Fibroblast of peridontal ligament (primary cell): ENCODE data around the gene WDFY2.
A peak's percentile ranks its signal among the peaks of the same experiment; 100 is the strongest.

Experiments
- DNase-seq: peaks from one replicate; pipeline ENCODE4 v3.0.0-alpha.2; 2010; ENCODE audit errors: extremely low read depth

WDFY2 gene

DNA sequence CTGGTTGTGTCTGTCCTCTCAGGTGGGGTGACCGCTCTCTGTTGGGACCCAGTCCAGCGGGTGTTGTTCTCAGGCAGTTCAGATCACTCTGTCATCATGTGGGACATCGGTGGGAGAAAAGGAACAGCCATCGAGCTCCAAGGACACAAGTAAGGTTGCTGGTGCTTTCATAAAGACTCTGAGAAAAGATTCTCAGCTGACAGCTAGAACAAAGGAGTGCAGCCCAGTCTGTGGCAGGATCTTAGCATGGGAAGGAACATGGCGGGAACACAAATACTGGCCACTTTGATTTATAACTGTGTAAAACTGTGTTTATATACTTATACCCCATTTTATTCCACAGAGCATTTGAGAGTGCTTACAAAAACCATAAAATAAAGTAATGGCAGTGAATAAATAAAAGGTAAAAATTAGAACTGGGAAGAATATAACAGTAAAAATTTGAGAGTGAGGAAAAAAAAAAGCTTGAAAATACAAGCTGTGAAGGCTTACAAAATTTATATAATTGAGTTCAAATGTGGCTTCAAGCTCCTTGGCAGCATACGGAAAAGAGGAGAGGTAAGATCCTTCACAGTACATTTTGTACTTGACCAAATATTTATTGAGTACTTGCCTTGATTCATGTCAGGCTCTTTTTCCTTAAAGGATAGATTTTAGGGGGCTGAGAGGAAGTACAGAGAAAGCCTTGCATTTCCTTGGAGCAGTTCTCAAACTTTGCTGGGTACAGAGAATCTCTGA lies 154.9 kb downstream of the WDFY2 start:
- DNase-seq = no peak

DNA sequence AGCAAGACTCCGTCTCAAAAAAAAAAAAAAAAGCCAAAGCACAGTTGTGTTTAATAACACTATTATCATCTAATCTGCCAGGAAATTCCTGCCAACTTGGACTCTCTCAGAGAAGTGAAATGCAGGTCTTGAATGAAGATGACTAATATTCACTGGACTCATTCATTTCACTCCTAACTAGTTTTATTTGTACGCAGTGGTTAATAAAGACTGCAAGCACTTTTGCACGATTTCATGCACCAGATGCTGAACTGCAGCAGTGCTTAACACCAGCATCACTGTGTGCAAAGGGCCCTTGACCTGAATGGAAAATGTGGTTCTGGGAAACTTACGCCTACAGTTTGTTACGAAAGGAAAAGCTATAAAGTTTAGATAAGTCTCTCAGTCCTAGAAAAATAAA lies 156.4 kb downstream of the WDFY2 start:
- no peak for DNase-seq

DNA sequence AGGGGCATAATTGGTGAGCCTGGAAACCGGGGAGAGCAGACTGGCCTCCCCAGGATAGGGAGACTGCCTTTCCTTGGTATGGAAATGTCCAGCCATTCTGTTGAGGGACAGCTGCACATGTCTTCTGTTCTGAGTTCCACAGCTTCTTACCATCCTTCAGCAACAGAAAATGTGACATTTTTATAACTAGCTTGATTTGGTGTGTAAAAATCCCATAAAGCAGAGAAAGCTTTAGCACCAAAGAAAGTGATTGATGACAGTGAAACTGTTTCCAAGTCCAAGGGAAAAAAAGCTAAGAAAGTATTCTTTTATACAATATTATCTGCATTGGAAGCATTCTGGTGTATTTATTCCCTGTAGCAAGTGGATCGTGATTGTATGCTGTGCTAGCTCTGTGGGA lies 157.8 kb downstream of the WDFY2 start:
- no peak for DNase-seq

DNA sequence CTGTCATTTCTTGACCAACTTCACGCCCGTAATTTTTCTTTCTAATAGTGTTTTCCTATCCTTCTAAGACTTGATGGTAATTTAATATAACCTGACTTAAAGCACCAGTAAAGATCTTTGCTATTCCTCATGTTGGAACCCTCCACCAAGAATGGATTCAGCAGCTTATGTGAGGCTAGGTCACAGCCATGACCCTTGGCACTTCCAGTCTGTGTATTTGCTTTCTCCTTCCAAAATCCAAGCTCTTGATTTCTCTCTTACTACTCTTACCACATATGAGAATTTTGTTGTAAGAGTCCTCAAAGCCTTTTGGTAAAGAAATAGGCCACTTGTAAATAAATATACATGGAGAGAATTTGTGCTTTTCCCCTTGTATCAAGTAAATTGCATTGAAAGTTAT lies 158.3 kb downstream of the WDFY2 start:
- no peak for DNase-seq

DNA sequence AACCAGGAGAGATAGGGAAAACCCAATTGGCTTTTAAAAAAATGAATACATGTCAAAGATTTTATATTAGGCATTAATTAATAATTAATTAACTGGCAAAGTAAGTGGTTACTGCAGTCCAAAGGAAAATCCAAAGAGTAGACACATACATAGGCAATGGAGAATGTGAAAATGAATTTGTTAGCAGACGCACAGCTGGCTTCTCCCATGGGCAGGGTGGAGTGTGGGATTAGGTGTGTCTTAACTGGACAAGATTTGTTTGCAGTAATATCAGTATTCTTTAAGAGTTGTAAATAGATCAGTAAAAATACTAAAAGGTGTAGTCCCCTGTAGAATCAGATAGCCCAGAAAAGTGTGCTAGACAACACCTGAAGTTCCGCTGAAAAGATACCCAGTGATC lies 161.0 kb downstream of the WDFY2 start:
- DNase-seq = no peak

DNA sequence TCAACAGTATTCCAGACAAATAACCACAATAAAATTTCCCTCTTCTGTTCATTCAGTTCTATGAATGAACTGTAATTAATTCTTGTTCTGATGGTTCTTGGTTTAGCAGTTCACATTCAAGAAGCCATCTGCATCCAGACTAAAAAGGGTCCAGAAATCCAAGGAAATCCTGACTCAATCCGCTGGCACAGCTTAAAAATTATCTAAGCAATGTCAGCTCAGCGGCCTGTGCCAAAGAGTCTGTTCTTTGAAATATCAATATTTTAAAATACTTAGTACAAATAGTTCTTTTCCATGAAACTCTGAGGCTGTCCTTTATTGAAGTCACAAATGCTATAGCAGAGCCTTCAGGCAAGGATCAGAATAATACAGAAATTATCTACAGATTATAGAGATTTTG lies 162.5 kb downstream of the WDFY2 start:
- no peak for DNase-seq

DNA sequence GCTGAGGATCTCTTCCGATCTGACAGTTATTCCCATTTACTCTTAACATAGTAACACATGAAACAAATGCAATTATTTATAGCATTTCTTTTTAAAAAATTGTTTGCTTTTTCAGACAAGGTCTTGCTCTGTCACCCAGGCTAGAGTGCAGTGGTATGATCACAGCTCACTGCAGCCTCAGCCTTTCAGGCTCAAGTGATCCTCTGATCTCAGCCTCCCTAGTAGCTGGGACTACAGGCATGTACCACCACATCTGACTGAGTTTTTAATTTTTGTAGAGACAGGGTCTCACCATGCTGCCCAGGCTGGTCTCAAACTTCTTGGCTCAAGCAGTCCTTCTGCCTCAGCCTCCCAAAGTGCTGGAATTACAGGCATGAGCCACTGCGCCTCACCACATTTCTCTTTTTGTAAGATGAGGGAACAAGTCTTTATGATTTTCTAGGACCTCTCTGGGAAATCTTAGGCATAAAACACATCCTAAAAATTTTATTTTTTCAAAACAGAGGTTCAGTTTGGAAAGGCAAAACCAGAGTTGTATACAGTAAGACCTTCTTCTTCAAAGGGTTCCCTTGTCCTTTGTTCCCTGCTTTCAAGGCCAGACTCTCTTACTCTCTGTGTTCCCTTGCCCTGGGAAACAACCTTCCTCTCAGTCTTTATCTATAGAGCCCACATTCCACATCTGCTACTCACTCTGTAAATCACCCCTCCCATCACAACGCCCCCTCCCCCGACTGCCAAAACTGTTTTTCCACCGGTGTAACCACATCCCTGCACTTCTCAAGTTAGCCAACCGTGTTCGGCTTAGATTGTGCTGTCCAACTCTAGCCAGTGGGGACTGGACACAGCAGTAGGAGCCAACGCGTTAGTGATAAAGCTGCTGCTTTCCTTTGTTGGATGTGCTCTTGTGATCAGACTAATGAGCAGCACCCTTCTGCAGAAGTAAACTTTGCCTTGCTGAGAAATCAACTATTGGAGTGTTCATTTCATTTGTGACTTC lies 163.5 kb downstream of the WDFY2 start:
- no peak for DNase-seq

DNA sequence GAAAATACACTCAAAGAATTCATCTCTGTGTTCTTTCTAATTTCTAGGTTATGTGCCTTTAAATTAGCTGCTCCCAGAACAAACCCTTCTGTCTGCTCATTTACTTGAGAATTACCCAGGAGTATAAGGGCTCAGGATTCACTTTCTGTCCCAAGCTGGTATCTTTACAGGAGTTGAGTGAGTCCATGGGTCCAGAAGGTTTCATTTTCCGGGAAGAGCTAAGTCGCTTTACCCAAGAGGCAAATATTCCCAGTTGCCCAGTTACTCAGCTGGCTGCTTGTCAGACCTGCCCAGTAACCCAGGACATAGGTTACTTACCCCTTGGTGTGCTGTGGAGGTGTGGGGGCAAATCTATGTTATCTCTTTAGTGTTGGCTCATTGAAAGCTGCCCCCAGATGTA lies 172.4 kb downstream of the WDFY2 start:
- no peak for DNase-seq

DNA sequence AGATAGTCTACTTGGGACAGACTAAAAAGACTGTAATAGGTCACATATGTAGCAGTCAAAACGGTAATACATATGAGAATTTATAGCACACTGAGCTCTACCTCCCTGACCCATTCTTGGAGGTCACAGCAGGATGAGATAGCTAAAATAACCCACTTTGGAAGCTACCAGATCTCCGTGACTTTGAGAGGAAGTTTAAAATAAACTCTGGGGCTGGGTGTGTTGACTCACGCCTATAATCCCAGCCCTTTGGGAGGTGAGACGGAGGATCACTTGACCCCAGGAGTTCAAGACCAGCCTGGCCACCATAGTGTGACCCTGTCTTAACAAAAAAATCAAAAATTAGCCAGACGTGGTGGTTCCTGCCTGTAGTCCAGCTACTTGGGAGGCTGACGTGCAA lies 174.4 kb downstream of the WDFY2 start:
- no peak for DNase-seq

DNA sequence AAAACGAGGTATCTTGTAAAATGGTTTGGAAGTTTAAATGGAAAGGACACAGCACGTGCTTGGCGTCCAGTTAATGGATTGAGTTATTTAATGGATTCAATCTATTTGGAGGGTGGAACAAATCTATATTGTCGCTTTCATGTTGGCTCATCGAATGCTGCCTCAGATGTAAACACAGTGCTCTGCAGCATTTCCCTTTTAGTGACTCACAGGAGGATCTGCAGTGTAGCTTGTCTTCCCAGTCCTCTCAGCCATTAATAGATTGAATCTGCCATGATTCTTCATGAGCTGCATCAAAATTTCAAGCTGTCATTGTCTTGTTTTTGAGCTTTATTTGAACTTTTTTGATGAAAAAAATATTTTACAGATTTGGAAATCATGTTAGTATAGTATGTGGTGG lies 175.0 kb downstream of the WDFY2 start:
- peak; percentile 44 for DNase-seq

DNA sequence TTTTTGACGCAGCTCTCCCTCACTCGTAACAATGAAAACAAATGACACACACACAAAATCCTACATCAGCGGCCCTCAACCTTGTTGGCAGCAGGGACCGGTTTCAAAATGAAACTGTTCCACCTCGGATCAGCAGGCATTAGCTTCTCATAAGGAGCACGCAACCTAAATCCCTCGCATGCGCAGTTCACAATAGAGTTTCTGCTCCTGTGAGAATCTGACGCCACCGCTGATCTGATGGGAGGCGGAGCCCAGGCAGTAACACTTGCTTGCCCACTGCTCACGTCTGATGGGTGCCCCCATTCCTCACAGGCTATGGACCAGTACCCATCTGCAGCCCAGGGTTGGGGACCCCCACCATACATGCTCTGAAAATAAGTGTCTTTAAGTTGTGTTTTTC lies 176.3 kb downstream of the WDFY2 start:
- DNase-seq = peak; percentile 71

DNA sequence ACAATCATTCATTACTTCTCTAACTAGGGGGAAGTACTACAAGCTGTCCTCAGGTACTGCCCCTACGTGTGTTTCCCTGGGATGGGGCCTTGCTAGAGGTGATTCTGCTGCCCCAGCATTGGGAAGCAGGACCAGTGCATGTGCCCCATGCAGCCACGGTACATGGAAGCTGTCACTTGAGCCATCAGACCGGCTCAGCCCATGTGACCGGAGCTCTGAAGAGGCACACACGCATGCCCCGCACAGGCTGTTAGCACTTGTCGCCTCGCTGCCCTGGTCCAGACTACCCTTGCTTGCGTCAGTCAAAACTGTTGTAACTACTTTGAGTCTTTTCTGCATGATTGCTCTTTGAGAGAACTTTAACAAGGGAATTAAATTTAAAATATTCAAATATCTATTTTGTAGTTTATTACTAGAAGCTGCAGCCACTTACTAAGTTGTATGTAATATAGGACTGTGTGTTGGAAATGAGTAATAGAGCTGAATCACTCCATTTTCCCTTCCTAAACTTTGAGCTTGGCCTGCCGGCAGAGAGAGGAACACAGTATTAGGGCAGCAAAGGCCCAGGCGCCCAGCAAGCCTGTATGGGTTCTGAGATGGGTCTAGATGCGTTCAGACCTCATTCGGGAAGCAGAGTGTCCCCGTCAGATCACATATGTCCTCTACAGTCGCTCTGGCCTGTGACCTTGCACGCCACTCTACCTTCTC lies 177.5 kb downstream of the WDFY2 start:
- peak; percentile 26 for DNase-seq

DNA sequence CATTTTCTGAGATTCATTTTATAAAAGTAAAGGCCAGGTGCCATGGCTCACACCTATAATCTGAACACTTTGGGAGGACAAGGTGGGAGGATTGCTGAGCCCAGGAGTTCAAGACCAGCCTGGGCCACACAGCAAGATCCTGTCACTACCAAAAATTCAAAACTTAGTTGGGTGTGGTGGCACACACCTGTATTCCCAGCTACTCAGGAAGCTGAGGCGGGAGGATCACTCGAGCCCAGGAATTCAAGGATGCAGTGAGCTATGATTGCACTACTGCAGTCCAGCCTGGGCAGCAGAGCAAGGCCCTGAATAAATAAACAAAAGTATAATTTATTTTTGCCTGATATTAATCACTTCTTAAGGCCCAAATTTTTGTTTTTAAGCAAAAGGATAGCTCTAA lies 179.2 kb downstream of the WDFY2 start:
- DNase-seq = no peak

DNA sequence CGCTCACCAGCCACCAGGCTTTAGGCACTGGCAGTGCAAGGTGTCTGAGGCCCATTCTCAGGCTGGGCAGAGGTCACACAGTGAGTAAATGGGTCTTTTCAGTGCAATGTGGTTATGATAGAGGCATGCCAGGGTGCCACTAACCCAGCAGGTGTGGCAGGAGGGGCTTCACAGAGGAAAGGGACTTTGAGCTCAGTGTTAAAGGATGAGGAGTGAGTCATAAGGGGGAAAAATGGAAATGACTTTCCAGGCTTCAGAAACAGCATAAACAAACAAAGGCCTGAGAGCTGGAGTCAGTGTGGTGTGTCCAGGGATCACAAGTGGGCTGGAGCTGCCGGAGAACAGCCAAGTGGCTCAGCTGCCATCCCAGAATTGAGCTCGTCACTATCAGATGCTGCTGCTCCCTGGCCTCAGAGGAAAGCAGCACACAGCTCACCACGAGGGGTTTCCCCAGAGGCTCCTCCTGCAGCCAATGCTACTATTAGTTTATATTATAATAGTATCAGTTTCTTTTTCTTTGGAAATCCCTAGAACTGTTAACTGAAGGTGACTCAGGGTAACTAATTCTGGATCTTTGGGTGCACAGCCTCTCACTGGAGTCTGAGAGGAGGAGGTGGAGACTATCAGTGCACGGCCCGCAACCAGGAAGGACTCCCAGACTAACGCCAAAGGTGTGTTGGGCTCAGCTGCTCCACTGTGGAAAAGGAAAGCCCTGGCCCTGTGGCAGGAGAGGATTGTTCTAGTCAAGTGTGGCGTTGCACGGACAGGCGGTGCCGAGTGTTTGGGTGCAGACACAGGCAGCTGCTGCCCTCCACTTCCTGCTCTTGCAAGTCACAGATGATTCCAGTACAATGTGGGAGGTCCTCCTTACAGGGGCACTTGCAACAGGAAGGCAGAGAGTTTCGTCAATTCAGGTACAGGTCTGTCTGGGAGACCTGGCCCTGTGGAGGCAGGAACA lies 180.2 kb downstream of the WDFY2 start:
- peak; percentile 89 for DNase-seq

DNA sequence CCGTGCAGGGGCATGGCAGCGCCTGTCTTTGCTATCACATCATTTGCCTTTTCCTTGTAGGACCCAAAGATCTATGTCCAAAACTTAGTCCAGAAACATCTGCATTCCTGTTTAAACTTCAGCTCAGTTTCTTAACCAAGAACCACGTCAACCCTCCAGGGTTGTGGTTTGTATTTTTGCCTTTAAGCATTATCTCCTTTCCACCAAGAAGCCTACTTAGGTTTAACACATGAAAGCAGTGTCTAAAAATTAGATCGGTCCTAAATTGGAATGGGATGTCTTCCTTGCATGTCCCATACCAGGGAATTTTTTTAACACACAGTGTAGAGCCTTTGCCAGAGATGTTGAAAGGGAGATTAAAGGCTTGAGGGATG lies 180.9 kb downstream of the WDFY2 start:
- DNase-seq = peak; percentile 68

DNA sequence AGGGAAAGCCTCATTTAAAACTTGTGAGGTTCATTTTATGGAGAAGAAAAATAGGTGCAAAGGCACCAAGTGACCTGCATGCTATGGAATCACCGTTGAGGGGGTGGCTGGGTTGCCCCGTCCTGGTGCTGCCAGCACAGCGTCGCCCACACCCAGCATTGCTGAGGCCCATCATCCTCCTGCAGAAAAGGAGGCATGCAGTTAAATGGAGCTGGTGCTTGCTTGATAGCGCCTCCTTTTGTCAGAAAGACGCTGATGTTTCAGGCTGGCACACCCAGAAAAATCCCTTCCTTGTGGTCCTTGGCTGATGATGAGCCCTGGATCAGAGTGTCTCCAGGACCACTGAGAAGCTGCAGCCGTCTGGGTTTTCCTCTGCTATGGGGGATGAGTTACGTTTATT lies 182.8 kb downstream of the WDFY2 start:
- DNase-seq = no peak

DNA sequence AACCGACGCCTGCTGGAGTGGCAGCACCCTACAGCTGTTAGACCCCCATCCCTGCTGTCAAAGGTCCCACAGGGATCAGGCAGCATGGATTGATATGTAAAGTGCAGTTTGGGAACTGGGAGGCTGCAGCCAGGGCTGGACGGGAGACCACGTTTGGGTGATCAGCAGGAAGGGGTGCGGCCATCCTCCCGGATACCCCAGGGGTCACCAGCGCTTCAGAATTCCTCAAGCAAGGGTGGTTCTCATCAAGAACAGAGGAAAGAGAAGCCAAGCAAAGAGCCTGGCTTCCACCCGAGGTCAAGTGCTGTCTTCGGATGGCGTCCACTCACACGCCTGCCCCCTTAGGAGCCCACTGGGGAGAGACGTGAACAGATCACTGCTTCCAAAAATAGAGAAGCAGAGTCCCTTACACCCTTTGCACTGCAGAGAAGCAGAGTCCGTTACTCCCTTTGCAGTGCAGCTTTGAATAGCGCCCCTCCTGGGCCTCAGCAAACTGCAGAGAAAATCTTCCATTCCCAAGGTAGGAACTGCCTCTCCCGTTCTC lies 184.2 kb downstream of the WDFY2 start:
- DNase-seq = no peak

DNA sequence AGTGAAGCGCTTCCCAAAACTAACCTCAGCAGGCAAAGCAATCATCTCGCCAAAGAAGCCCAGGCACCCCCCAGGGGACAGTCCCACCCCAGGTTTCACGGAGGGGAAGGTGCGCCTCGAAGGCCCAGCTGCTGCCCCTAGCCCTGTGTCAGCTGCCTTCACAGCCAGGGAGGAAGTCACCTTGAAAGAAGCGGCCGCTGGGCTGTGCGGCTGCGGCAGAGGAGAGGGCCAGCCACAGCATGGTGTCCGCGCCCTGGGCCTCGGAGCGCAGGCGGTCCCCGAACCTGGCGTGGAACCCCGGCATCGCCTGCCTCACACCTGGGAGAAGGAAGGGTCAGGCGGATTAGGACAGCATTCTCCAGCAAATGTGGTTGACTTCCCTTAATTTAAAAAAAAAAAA lies 184.7 kb downstream of the WDFY2 start:
- no peak for DNase-seq

DNA sequence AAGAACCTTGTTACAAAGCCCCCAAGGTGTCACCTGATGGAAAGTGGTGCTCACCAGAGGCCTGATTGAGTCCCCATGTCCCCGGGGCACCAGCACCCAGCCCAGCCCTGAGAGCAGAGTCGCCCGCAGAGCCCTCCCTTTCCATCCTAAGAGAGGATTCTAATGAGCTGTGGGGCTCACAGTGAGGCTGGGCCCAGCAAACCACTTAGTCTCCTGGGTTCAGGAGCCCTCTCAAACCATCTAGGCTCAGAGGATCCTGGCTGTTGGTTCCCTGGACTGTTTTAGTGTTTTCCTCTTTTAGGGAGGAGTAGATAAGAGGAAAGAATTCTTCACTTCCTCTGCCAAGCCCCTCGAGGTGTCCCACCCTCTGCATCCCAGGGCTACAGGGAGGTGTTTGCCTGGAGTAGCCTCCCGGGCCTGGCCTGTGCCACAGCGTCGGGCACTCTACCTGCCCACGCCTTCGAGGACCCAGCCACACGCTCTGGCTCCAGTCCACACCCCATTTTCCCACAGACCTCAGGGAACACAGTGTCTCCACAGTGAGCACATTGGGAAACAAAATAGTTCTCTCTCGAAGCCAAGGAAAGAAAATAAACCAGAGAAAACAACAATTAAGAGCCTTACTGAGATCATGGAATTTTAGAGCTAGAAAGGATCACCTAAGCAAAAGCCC lies 185.3 kb downstream of the WDFY2 start:
- no peak for DNase-seq

DNA sequence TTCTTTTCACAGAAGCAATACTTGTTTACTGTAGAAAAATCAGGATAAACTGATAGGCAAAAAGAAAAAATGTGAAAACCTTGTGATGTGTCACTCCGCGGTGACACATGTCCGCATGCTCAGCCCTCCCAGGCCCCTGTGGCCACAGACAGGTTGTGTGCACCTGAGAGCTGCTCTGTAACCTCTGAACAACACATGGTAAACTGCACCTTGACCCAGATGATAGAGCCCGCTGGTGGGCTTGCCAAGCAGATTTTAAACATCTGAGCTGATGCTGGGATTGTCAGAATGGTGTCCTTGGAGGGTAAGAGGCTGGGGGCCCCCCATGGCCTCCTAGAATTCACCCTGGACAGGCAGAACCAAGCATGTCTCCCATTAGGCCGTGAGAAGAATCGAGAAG lies 185.9 kb downstream of the WDFY2 start:
- DNase-seq = no peak
